Adrenal gland (tissue), 5 donors: ENCODE results near the gene SEMA4A.

Experiments
- POLR2A ChIP-seq, 2 donors: fragments of 450-650 bp; IDR thresholded peaks; one replicate each; pipeline ENCODE4 v1.6.1; 2017; ENCODE audit warnings: antibody characterized with exemption in 2 of 2, mild to moderate bottlenecking in 2 of 2, moderate library complexity in 1 of 2
- TF ChIP-seq, protein P1 (sequence below), 6 experiments: fragments of 450-650 bp in 4 of 6; fragments of 200-600 bp in 2 of 6; sonication (generic) in 1 of 6; IDR thresholded peaks; 1 replicate in 5 of 6; 2 replicates in 1 of 6; pipeline versions ENCODE4 v1.5.1 to v1.8.0; 2016 to 2021; ENCODE audit warnings: antibody characterized with exemption in 6 of 6, mild to moderate bottlenecking in 2 of 6, moderate library complexity in 1 of 6
- donor health status: DM: no; HTN: no; CAD: no.

GRCh38 chr1:156128308-156128653 is 25.1 kb upstream of the SEMA4A start:
- TF ChIP-seq, protein P1, sequence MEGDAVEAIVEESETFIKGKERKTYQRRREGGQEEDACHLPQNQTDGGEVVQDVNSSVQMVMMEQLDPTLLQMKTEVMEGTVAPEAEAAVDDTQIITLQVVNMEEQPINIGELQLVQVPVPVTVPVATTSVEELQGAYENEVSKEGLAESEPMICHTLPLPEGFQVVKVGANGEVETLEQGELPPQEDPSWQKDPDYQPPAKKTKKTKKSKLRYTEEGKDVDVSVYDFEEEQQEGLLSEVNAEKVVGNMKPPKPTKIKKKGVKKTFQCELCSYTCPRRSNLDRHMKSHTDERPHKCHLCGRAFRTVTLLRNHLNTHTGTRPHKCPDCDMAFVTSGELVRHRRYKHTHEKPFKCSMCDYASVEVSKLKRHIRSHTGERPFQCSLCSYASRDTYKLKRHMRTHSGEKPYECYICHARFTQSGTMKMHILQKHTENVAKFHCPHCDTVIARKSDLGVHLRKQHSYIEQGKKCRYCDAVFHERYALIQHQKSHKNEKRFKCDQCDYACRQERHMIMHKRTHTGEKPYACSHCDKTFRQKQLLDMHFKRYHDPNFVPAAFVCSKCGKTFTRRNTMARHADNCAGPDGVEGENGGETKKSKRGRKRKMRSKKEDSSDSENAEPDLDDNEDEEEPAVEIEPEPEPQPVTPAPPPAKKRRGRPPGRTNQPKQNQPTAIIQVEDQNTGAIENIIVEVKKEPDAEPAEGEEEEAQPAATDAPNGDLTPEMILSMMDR (IDR thresholded peaks at IDR 0.05) = no peak
- no peak for TF ChIP-seq POLR2A (IDR thresholded peaks at IDR 0.05)
